ENCODE results near the gene IMMP1L. TPM values are rescaled to one million over a fixed set of nuclear protein-coding genes. Genes with fewer than 3 reads are reported as not detected.

The IMMP1L gene
- total RNA-seq, 1 experiment from 2014 or later = 38.5 TPM

DNA sequence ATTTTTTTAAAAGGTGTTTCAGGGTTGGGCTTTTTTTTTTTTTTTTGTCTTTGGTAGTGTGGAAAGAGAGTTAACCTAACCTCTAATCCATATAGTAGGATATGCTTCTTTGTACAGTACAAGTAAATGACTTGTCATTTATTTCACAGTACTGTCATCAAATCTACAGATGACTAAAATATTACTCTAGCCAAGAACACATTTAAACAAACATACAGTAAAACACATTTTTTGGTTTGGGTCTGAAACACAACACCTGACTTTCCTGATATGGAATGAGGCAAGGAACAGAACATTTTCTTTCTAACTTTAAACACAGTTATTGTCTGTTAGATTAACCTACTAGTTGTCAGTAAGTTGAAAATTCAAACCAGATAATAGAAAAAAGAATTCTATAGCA, 68.1 kb downstream of the IMMP1L start:
- intact Hi-C loops (cut with micrococcal nuclease) = no loop called here
- Histone ChIP-seq H3K79me2 (ENCODE audit: insufficient read depth, low read length) (peaks cover 6% of the 10 kb centered on the region; the same call in 1 of the 2 replicates), H3K36me3 (ENCODE audit: control insufficient read depth in 1 of 2, insufficient read depth in 2 of 2, low read length in 2 of 2) (no peaks in the 10 kb centered on the region), H3K9ac (ENCODE audit: low read length) (no peak overlapping the region), H3K4me3 (replicated peaks in 1 of 2; ENCODE audit: low read depth in 1 of 2, low read length in 2 of 2) (no peak overlapping the region), H3K9me2 (ENCODE audit: insufficient read depth) (no peaks in the 10 kb centered on the region), H2AFZ (ENCODE audit: low read depth, low read length, poor library complexity, severe bottlenecking) (no peak overlapping the region), H3K27ac (ENCODE audit: low read depth, low read length) (no peak overlapping the region), H3K9me3 (ENCODE audit: control insufficient read depth in 1 of 2, insufficient read depth in 1 of 2, low read depth in 1 of 2, low read length in 2 of 2) (no peaks in the 10 kb centered on the region), H3K4me1 (ENCODE audit: control insufficient read depth in 1 of 2, insufficient read depth in 2 of 2, low read length in 2 of 2) (peaks cover 0 to 6% of the 10 kb centered on the region in 2 experiments; a peak in 2 of 4 replicates), H3K4me2 (ENCODE audit: low read length) (no peak overlapping the region), H4K20me1 (ENCODE audit: insufficient read depth) (no peaks in the 10 kb centered on the region; the same call in 1 of the 2 replicates), H3K27me3 (ENCODE audit: insufficient read depth, low read length) (no peaks in the 10 kb centered on the region)
- POLR2A ChIA-PET = no interaction called here
- RAD21 ChIA-PET (ENCODE audit: low non-redundant PET in 1 of 2, low total read pairs in 2 of 2, uncharacterized antibody in 2 of 2, unreplicated experiment in 2 of 2) = interaction anchor here in 1 of 2 experiments (0.5 kb wide), 1 partner anchor 349 kb away, joined by 4 read pairs; no protein-coding TSS in a partner anchor
- CTCF ChIA-PET = no interaction called here
- ATAC-seq (no peak), DNase-seq (ENCODE audit: low read depth, low spot score) (no peak)
- TF ChIP-seq TCF7L2 (IDR thresholded peaks at IDR 0.05; ENCODE audit: borderline replicate concordance, extremely low read depth, insufficient read depth, insufficient read length) (no peak), POLR2AphosphoS5 (IDR thresholded peaks at IDR 0.05; ENCODE audit: low read depth, low read length) (no peak), SRF (IDR thresholded peaks at IDR 0.05; ENCODE audit: low read depth) (no peak), JUND (IDR thresholded peaks at IDR 0.05) (no peak), SIN3A (IDR thresholded peaks at IDR 0.05; ENCODE audit: low read depth) (no peak), ZFX (IDR thresholded peaks at IDR 0.05) (no peak), POLR2A (IDR thresholded peaks at IDR 0.05; ENCODE audit: borderline replicate concordance, extremely low read depth, insufficient read depth, insufficient read length) (no peak), EZH2 (IDR thresholded peaks at IDR 0.05) (no peak), RAD21 (IDR thresholded peaks at IDR 0.05; ENCODE audit: low read depth) (no peak), YY1 (IDR thresholded peaks at IDR 0.05; ENCODE audit: extremely low read depth, insufficient replicate concordance, low read depth, low read length) (no peak), ELF1 (IDR thresholded peaks at IDR 0.05; ENCODE audit: borderline replicate concordance, low read depth) (no peak), CBX3 (IDR thresholded peaks at IDR 0.05; ENCODE audit: low read depth) (no peak), CEBPB (IDR thresholded peaks at IDR 0.05; ENCODE audit: low read depth) (no peak), ATF3 (IDR thresholded peaks at IDR 0.05) (no peak), FOSL1 (IDR thresholded peaks at IDR 0.05; ENCODE audit: low read depth) (no peak), EZH2phosphoT487 (IDR thresholded peaks at IDR 0.05; ENCODE audit: borderline replicate concordance) (no peak), EGR1 (IDR thresholded peaks at IDR 0.05; ENCODE audit: low read depth) (no peak), ZNF274 (IDR thresholded peaks at IDR 0.05; ENCODE audit: low read depth, low read length) (no peak)
- TF ChIP-seq, protein P1, sequence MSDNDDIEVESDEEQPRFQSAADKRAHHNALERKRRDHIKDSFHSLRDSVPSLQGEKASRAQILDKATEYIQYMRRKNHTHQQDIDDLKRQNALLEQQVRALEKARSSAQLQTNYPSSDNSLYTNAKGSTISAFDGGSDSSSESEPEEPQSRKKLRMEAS (IDR thresholded peaks at IDR 0.05) = no peak
- TF ChIP-seq, protein P2, sequence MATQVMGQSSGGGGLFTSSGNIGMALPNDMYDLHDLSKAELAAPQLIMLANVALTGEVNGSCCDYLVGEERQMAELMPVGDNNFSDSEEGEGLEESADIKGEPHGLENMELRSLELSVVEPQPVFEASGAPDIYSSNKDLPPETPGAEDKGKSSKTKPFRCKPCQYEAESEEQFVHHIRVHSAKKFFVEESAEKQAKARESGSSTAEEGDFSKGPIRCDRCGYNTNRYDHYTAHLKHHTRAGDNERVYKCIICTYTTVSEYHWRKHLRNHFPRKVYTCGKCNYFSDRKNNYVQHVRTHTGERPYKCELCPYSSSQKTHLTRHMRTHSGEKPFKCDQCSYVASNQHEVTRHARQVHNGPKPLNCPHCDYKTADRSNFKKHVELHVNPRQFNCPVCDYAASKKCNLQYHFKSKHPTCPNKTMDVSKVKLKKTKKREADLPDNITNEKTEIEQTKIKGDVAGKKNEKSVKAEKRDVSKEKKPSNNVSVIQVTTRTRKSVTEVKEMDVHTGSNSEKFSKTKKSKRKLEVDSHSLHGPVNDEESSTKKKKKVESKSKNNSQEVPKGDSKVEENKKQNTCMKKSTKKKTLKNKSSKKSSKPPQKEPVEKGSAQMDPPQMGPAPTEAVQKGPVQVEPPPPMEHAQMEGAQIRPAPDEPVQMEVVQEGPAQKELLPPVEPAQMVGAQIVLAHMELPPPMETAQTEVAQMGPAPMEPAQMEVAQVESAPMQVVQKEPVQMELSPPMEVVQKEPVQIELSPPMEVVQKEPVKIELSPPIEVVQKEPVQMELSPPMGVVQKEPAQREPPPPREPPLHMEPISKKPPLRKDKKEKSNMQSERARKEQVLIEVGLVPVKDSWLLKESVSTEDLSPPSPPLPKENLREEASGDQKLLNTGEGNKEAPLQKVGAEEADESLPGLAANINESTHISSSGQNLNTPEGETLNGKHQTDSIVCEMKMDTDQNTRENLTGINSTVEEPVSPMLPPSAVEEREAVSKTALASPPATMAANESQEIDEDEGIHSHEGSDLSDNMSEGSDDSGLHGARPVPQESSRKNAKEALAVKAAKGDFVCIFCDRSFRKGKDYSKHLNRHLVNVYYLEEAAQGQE (IDR thresholded peaks at IDR 0.05; ENCODE audit: low read depth) = no peak
- BruUV-seq (replicated peaks) = no TSS peak

Data from HCT116 (cell line).